Astrocyte (in vitro differentiated cells and primary cell): ENCODE results near the gene KIAA1217.

Experiments used
- CTCF ChIP-seq: IDR thresholded peaks from 2 replicates; pipeline ENCODE4 v1.5.1; 2011; ENCODE audit warnings: low read depth, mild to moderate bottlenecking, inconsistent platforms, low read length, moderate library complexity; ENCODE audit not compliant: insufficient read depth
- EZH2 ChIP-seq: IDR thresholded peaks from 2 replicates; pipeline ENCODE4 v1.6.1; 2012; ENCODE audit warnings: mild to moderate bottlenecking, low read length, inconsistent platforms; ENCODE audit not compliant: insufficient read depth

DNA sequence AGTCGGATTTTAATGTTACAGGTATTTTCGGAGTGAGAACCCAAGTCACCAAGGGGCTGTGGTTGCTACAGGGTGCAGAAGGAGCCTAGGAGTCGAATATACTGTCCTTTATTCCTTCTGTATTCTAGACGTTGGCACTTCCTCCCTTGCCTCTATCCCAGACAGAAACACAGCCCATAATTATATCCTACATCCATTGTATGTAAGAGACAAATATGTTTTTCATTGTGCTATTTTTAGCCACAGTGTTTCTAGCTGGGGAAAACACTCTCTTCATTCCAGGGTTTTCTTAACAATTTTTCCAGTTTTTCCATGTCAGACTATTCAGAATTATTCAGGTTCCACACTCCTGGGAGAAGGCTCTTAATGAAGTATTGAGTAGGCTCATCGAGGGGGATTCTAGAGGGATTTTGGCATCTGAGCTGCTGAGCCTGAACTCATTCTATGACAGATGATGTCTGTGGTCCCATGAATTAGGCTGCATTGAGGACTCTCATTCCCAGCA is 32.6 kb downstream of the KIAA1217 start:
- no peak for TF ChIP-seq CTCF
- no peak for TF ChIP-seq EZH2
